ENCODE measurements around the gene C3orf52.

DNA sequence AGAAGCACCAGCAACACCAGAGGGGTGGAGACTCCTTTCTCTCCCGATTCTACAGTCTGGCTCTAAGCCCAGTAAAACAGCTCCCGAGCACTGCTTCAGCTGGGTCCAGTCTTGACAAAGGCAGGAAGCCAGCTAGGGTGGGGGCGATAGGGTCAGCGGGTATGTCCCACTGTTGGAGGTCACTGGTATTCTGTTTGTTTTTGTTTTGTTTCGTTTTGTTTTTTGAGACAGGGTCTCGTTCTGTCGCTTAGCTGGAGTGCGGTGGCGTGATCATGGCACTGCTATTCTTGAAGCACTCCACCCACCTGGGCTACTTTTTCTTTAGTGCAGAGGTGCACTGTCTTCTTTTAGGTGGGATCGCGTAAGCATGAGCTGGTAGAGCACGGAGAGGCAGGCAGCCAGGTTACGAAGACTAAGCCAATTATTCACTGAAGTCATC, 30.6 kb downstream of the C3orf52 start:
- TF ChIP-seq, protein P1, sequence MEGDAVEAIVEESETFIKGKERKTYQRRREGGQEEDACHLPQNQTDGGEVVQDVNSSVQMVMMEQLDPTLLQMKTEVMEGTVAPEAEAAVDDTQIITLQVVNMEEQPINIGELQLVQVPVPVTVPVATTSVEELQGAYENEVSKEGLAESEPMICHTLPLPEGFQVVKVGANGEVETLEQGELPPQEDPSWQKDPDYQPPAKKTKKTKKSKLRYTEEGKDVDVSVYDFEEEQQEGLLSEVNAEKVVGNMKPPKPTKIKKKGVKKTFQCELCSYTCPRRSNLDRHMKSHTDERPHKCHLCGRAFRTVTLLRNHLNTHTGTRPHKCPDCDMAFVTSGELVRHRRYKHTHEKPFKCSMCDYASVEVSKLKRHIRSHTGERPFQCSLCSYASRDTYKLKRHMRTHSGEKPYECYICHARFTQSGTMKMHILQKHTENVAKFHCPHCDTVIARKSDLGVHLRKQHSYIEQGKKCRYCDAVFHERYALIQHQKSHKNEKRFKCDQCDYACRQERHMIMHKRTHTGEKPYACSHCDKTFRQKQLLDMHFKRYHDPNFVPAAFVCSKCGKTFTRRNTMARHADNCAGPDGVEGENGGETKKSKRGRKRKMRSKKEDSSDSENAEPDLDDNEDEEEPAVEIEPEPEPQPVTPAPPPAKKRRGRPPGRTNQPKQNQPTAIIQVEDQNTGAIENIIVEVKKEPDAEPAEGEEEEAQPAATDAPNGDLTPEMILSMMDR (IDR thresholded peaks at IDR 0.05), result no peak
- TF ChIP-seq POLR2A (IDR thresholded peaks at IDR 0.05), result no peak
